Liver (tissue), 3 donors: Measurements from ENCODE around the gene SIK2.

ENCODE experiments used
- CTCF ChIP-seq: fragments of 150-350 bp; IDR thresholded peaks from 2 replicates; pipeline ENCODE4 v1.5.1; 2017; ENCODE audit warnings: improper control_type of control experiment, low read depth, low read length; ENCODE audit not compliant: missing input control
- GABPA ChIP-seq, 2 donors: IDR thresholded peaks in 1 of 2; conservative IDR thresholded peaks in 1 of 2; 2 replicates each; pipeline ENCODE4 v1.6.1; 2016; ENCODE audit warnings: antibody characterized with exemption in 2 of 2, mild to moderate bottlenecking in 1 of 2, moderate library complexity in 1 of 2
- HNF4G ChIP-seq: IDR thresholded peaks from 2 replicates; pipeline ENCODE4 v1.6.1; 2016; ENCODE audit warnings: antibody characterized with exemption
- RAD21 ChIP-seq, 2 donors: IDR thresholded peaks; 2 replicates each; pipeline ENCODE4 v1.6.1; 2016; ENCODE audit warnings: antibody characterized with exemption in 2 of 2, mild to moderate bottlenecking in 2 of 2
- REST ChIP-seq: IDR thresholded peaks from 2 replicates; pipeline ENCODE4 v1.6.1; 2016; ENCODE audit warnings: antibody characterized with exemption, mild to moderate bottlenecking
- RXRA ChIP-seq, 2 donors: IDR thresholded peaks; 2 replicates each; pipeline ENCODE4 v1.6.1; 2017 to 2018; ENCODE audit warnings: antibody characterized with exemption in 2 of 2, mild to moderate bottlenecking in 1 of 2
- SP1 ChIP-seq: IDR thresholded peaks from 2 replicates; pipeline ENCODE4 v1.6.1; 2018; ENCODE audit warnings: antibody characterized with exemption, mild to moderate bottlenecking
- YY1 ChIP-seq: IDR thresholded peaks from 2 replicates; pipeline ENCODE4 v1.6.1; 2016; ENCODE audit warnings: antibody characterized with exemption, mild to moderate bottlenecking
- donor health status: healthy.
- donor health status: healthy.

GRCh38 chr11:111612224-111612623 is 10.0 kb downstream of the SIK2 start:
- TF ChIP-seq GABPA (IDR thresholded peaks at IDR 0.05 in 1 of 2, conservative IDR thresholded peaks at IDR 0.05 in 1 of 2) (no peak), REST (no peak), CTCF (no peak), RXRA (IDR thresholded peaks at IDR 0.05) (no peak), SP1 (no peak), RAD21 (IDR thresholded peaks at IDR 0.05) (no peak), YY1 (no peak), HNF4G (no peak)
